Left cardiac atrium (tissue), 4 donors: ENCODE measurements around the gene KCNIP4. TPM values are rescaled to one million over a fixed set of nuclear protein-coding genes. Genes with fewer than 3 reads are reported as not detected.

ENCODE experiments used
- ATAC-seq, 2 donors: fragments of 200-7000 bp; cut with Tn5 transposase; one replicate each; pipeline ENCODE4 v1.9.1; 2020; ENCODE audit warnings: mild to moderate bottlenecking in 2 of 2, moderate library complexity in 2 of 2
- DNase-seq: peaks from one replicate; pipeline ENCODE4 v3.0.0-alpha.2; 2020
- intact Hi-C, 2 donors: fragments of 100-400 bp; cut with DNase I; formaldehyde crosslinking; loops; one replicate each; pipeline versions ENCODE4 v1.14.1 to v1.15.1; 2022 to 2023
- total RNA-seq, 2 donors: library from RNA; stranded (reverse); fragmentation: NEBNext Ultra II Directional; extraction: Animal tissue kit (Norgen Biotek cat#: 25700); gene quantifications; one replicate each; pipeline ENCODE4 v1.2.1, GENCODE V29; 2021
- donor health status: DM: no; HTN: yes; CAD: no.
- donor health status: DM: no; HTN: yes; CAD: no; lungs with severe emphysema.
- donor health status: DM: yes; HTN: yes; CAD: no.
- donor health status: Dilated cardiomyopathy.

KCNIP4 gene
- total RNA-seq, 2 donors from 2014 or later: not detected

DNA sequence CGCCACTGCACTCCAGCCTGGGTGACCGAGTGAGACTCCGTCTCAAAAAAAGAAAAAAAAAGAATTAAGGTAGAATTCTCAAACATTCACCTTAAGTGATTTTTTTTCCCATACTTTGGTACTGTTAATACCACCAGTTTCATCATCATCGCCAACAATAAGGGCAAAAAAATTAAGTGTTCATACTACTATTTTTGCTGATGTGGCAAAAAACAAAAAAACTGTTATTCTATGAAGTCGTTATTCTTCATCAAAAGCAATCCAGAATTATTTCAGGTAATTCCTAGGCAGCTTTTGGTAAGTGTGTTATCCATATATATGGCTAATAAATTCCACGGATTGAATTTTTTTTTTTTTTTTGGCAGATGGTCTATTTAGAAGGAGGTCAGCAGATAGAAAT, 85.7 kb downstream of the KCNIP4 start:
- intact Hi-C loops: no loop called here
- ATAC-seq (no peak), DNase-seq (no peak)

DNA sequence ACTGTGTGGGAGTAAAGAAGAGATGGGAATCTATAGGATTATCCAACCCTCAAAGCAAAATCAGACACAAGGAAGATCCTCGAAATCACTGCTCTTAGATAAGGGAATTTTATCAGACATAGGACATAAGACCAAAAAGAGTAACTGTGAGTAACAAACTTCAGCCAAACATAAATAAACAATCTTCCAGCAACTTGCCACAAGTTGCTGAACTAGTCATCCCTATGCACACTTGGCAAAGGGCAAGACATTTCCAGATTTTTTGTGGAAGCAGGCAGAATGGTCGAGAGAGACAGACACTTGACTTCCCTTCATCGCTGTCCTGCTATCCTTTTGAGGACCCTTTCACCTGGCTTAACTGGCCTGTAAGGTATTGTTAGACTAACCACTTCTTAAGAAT, 89.6 kb downstream of the KCNIP4 start:
- ATAC-seq: no peak

DNA sequence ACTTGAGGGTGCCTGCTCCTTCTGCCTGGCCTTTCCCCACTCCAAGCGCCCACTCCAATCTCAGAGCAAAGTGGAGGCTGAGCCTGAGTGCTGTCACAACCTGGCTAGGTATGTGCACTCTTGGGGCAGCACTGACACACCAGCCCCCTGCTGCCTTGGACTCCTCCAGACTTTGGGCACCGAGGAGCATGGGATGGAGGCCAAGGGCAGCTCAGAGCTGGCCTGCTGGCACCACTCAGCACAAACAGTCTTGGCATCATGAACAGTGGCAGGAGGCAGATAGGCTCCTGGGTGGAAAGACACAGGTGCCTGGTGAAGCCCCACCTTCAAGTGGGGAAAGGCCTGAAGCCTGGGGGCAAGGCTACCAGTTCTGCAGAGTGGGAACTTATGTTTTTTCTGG, 91.8 kb downstream of the KCNIP4 start:
- intact Hi-C loops: no loop called here
- ATAC-seq (no peak), DNase-seq (no peak)

More for the DNA sequence above, 89.6 kb downstream of the KCNIP4 start:
- intact Hi-C loops: no loop called here
- DNase-seq: no peak

DNA sequence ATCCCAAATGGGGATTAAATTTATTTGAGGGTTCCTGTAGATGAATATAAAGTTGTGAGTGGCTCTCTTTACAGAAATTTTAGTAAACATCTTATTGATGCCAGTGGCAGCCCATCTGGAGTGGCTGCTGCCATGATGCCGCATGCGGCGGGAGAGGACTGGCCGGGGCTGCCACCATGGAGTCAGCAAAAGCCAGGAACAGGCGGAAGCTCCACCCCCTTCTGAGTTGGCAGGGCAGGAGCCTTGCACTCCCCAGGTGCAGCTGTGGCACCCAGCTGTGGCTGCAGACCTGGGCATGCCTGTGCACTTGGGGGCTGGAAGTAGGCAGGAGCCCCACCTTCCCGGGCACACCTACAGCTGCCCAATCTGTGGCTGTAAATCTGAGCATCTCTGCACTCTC, 92.3 kb downstream of the KCNIP4 start:
- intact Hi-C loops: no loop called here
- ATAC-seq (no peak), DNase-seq (no peak)

DNA sequence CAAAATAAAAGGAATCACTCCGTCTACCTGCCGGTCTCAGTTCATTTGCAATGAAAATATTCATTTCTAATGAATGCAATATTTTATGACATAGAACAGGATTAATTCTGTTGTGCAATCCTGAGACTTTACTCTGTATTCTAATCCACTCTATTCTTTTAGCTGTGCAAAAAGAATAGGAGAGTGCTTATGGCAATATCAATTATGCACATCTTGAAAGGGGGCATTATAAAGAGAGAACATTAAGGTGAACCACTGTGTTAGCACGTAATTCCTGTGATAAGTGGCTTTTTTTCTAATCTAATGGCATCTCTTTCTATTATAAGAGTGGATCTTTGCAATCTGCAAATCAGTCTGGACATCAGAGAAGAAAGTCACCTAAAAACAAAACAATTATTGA, 99.5 kb downstream of the KCNIP4 start:
- intact Hi-C loops: no loop called here
- DNase-seq (no peak), ATAC-seq (no peak)

DNA sequence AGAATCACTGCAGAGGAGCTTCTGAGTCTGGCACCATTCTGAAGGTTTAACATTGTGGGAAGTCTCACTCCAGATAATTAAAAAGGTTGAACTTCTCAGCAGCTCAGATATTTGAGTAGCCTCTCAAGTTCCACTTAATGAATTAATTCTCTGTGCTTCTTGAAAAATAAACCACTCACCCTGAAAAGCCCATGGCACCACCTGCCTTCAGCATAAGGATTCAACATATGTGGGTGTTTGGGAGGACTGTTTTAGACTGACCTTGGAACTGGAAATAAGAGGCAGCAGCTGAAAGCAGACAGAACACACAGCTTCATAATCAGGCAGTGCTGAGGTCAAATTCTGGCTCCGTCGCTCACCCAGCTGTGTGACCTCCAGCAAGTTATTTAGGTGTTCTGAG, 100.6 kb downstream of the KCNIP4 start:
- ATAC-seq (no peak), DNase-seq (no peak)
- intact Hi-C loops: no loop called here

DNA sequence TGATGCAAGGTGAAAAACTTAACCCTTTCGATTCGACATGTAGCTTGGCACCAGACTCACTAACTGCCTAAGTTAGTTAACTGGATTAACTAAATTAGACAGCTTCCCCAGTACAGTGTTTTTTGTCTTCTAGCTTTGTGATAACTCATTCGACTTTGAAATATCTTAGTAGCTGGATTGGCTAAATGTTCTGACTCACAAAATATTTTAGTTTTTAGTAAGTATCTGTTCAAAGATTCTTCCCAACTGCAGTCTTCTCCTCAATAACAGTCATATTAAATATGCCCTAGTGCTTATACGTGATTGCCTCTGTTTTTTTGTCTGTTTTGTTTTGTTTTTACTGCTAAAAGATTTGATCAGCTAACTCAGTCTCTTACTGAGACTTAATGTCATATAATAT, 102.9 kb downstream of the KCNIP4 start:
- intact Hi-C loops: no loop called here
- ATAC-seq (no peak), DNase-seq (no peak)

DNA sequence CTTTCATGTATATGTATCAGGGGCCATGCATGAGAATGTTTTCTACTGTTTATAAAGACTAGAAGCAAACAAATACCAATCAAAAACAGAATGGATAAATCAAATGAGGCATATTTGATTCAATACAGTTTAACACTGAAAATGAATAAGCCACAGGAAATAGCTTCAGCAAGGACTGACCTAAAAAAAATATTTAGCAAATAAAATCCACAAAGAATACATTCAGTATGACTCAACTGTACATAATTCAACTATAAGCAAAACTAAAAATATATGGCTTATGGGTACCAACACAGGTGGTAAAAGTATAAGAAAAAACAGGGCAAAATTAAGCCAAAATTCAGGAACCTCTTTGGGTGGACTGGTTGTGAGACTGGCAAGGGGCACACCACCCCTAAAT, 112.9 kb downstream of the KCNIP4 start:
- ATAC-seq (no peak), DNase-seq (no peak)
- intact Hi-C loops: no loop called here

DNA sequence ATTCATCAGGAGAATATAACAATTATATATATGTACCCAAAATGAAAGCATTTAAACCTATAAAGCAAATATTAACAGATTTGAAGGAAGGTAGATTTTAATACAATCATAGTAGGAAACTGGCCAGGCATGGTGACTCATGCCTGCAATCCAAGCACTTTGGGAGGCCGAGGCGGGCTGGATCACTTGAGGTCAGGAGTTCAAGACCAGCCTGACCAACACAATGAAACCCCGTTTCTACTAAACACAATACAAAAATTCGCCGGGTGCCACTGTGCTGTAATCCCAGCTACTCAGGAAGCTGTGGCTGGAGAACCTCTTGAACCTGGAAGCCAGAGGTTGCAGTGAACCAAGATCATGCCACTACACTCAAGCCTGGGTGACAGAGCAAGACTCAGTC, 118.3 kb downstream of the KCNIP4 start:
- no peak for ATAC-seq
- DNase-seq: no peak
- intact Hi-C loops: no loop called here

DNA sequence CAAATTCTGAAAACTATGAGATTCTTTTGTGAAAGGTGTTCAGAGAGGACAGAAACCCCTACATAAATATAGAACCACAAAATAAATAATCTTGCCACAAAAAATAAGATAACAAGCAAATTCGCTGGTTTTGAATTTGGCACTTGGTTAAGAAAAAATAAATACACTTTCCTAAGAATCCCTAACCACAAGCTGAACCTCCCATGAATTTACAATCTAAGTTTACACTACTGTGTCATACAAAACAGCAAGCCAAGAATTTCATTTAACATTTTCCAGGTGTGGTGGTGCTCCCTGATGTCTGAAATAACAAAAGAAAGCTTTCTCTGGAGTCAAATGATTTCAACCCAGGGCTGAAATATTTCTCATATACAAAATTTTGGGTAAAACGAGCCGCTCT, 121.0 kb downstream of the KCNIP4 start:
- DNase-seq: no peak
- no peak for ATAC-seq
- intact Hi-C loops: no loop called here

DNA sequence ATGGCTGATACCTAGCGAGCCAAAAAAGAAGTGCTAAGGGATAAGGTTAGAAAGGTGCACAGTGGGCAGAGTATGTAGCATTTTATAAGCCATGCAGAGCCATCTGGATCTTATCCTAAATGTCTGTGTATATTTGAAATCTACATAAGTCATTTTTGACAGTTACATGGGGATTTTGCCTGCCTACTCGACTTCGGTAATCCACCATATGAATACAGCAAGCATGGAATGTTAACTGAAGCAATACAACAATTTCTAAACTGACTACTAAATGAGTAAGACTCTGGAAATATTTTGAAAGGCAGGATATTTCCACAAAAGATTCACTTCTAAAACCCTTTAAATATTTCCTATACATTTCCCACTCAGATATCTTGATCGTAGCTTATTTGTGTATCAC, 122.5 kb downstream of the KCNIP4 start:
- ATAC-seq: no peak
- no peak for DNase-seq
- intact Hi-C loops: no loop called here

DNA sequence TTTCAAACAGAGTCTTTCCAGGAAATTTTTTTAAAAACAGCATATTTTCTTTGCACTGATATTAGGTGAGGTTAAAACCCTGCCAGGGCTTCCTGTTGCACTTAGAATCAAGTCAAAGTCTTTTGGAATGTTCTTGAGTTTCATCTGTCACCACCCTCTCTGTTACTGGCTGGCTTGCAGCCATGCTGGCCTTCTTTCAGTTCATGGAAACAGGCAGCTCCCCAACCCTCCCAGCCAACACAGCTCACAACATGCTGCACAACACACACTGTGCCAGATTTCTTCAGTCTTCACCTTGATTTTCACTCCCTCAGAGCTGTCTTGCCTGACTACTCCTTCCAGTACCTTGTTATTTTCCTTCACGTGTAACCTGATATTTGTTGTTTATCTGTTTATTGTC, 129.5 kb downstream of the KCNIP4 start:
- DNase-seq (peak; percentile 18), ATAC-seq (peak; percentile 67 to 87)
- intact Hi-C loops: no loop called here

DNA sequence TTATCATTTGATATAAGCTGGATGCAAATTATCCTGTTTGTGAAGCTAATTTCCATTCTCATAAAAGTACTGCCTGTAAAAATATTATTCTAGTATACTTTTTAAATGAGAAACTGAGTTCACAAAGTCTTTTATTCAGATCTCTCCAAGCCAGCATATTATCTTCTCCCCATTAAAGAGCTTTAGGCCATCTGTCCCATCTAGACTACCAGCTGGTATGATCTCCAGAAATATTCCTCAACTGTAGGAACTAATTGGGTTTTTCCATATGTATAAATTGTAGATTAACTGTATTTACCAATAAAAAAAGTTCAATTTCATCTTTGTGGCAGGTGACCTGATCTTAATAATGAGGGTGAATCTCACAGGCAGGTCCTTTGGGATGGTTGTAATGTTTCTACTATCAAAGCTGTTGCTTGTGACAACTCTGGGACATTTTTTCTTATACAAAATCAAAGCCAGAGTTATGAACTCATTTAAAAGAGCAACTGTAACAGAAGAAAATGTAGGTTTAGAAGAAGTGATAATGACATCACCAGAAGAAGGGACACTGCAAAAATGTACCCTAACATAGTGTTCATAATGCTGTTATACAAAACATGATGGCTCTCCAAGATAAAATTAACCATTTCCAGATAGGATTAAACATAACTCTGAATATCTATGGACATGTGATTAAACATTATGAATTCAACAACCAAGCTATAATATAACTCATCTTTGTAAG, 132.8 kb downstream of the KCNIP4 start:
- ATAC-seq (no peak), DNase-seq (no peak)
- intact Hi-C loops: no loop called here

DNA sequence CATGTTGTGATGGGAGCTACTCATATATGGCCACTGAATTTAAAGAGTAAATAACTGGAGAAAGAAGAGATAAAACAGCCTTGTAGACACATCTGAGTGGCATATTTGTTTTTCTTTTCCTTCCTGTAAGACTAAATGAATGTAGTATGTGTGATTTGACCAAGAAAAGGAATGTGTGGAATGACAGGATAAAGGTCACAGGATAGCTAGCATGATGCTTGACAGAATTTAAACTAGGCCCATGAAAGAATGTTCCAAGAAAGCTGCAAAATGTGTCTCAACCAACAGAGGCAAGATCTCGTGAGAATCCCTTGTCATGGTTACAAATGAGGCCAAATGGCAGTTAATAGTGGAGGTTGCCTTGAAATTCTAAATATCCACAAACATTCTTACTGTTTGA, 137.0 kb downstream of the KCNIP4 start:
- intact Hi-C loops: no loop called here
- no peak for ATAC-seq
- no peak for DNase-seq

DNA sequence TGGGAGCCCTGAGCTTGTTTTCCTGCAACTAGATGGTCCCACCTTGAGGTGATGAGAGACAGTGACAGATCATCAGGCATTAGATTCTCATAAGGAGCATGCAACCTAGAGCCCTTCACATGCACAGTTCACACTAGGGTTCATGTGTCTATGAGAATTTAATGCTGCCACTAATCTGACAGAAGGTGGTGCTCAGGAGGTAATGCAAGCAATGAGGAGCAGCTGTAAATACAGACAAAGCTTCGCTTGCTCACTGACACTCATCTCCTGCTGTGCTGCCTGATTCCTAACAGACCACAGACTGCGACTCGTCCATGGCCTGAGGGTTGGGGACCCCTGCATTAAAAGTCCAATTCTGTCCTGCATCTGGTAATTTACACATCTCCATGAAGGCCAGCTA, 141.6 kb downstream of the KCNIP4 start:
- intact Hi-C loops: no loop called here
- no peak for ATAC-seq

DNA sequence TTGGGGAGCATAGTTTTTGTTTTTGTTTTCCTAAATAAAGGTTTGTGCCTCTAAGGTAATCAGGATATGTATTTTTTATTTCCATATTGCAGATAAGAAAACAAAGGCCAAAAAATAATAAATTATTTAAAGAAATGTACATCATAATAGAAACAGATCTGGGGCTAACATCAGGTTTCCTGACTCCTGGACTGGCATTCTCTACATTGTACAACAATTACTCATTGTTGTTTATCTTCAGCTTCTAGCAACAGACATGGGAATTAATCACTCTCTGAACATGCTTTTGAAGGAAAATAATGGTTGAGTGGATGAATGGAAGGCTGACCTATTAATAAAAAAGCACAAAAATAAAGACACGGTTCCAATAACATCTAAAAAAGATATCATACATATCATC, 146.2 kb downstream of the KCNIP4 start:
- ATAC-seq: peak in 1 of 2 donors; percentile 42
- intact Hi-C loops: no loop called here

More for the DNA sequence above, 141.6 kb downstream of the KCNIP4 start:
- DNase-seq: no peak

DNA sequence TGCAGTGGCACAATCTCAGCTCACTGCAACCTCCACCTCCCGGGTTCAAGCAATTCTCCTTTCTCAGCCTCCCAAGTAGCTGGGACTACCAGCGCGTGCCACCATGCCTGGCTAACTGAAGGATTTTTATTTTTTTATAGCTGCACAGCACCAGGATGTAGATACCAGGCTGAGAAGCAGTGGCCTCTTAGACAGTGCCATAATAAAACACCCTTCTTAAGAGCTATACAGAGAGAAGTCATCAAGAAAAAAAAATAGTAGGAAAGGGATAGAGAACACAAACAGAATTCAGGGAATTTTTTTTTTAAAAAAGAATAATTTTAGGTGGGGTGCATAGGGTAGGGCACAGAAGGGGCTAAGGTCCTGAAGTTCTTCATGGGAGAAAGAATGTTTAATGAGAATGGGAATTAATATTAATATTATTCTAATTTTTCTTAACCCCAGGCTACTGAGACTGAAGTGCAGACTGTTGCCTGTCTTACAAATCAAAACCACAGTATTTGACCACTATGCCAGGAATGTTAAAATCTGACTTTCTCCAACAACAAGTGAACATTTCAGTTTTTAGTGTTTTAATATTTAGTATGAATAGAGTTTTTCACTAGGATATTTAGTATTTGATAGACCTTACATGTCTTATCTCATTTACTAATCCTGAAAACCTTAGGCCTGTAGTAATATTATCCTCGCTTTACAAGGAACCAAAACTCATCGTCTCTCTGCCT, 146.7 kb downstream of the KCNIP4 start:
- DNase-seq: no peak
- intact Hi-C loops: no loop called here
- ATAC-seq: no peak

More for the DNA sequence above, 146.2 kb downstream of the KCNIP4 start:
- no peak for DNase-seq

DNA sequence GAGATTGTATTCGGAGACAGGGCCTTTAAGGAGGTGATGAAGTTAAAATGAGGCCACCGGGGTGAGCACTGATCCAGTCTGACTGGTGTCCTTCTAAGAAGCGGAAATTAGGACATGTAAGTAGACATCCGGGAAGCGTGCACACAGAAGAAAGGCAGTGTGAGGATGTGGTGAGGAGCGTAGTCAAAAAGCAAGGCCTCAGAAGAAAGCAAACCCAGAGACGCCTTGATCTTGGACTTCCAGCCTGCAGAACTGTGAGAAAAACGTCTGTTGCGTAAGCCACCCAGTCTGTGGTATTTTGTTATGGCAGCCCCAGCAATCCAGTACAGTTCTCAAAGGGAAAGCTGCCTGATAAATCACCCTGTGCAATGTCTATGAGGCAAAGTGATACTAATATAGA, 153.5 kb downstream of the KCNIP4 start:
- intact Hi-C loops: loop anchor here in 1 of 2 donors (10.0 kb wide), 1 partner anchor 590 kb away; no protein-coding TSS in a partner anchor
- DNase-seq: no peak
- no peak for ATAC-seq

DNA sequence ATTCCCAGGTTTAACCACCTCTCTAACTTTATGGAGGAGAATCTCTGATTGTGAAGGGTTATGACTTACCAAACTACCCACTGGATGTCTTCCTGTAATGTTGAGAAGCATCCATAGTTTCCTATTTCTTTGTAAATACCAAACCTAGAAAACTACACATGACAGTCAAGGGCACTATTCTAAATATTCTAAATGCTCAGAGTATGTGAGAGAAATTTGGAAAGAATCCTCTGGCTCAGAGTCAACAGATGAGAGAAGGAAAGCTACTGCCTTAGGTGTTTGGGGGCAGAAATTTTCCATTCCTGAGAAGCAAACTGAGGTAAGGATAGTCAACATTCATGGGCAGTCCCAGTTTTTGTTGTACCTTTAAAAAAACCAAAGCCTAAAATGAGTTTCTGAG, 155.8 kb downstream of the KCNIP4 start:
- intact Hi-C loops: loop anchor here (5.0 to 10.0 kb wide), 2 partner anchors 592 to 900 kb away; partner anchors contain the start of gene GBA3 (in 1 of the 2)
- ATAC-seq: no peak
- DNase-seq: no peak

DNA sequence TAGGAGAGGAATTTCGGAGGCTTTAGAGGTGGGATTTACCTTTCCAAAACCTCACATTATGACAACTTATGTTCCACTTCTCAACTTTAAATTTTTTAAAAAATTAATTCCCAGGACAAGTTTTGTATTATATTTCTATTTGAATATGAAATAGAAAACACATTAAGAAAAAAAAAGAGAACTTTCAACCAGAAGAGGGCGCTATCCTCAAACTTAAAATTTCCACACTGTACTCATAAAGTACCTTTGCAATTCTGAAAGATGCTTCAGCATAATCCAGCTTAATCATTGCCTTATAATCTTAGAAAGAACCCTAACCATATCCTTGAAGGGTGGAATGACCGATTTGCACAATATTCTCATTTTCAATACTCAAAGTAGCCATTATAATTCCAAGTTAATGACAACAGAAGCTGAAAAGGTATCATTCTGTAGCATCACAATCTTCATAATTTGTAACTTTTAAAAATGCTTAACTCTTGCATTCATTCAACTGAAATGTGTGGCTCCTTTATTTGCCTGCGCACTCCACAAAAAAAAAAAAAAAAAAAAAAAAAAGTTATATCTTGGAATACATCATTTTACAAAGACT, 158.0 kb downstream of the KCNIP4 start:
- DNase-seq: no peak
- no peak for ATAC-seq
- intact Hi-C loops: loop anchor here (2.0 to 10.0 kb wide), 3 partner anchors 594 to 902 kb away; partner anchors contain the start of gene GBA3 (in 1 of the 2)
